ENCODE results near the gene NKX6-1.

The NKX6-1 gene

GRCh38 chr4:84492737-84493091 is 6.4 kb downstream of the NKX6-1 start:
- no peak overlapping the region for H3K4me3 ChIP-seq (ENCODE audit: low read depth, low read length)
- DNase-seq (ENCODE audit: low read depth), result no peak
- in situ Hi-C loops (cut with HindIII; ENCODE audit: low sequenced_read_pairs), result no loop called here

GRCh38 chr4:84492290-84492689 is 6.8 kb downstream of the NKX6-1 start:
- H3K4me3 ChIP-seq (ENCODE audit: low read depth, low read length), result no peak overlapping the region
- no peak for DNase-seq (ENCODE audit: low read depth)
- no peak for TF ChIP-seq CTCF (IDR thresholded peaks at IDR 0.05; ENCODE audit: low read depth, low read length, missing control alignments)
- in situ Hi-C loops (cut with HindIII; ENCODE audit: low sequenced_read_pairs), result no loop called here

More at GRCh38 chr4:84492737-84493091, 6.4 kb downstream of the NKX6-1 start:
- TF ChIP-seq CTCF (IDR thresholded peaks at IDR 0.05; ENCODE audit: low read depth, low read length, missing control alignments), result no peak

- in situ Hi-C loops (cut with HindIII; ENCODE audit: low sequenced_read_pairs), result no loop called here
- no peak overlapping the region for H3K4me3 ChIP-seq (ENCODE audit: low read depth, low read length)
- DNase-seq (ENCODE audit: low read depth), result no peak
- TF ChIP-seq CTCF (IDR thresholded peaks at IDR 0.05; ENCODE audit: low read depth, low read length, missing control alignments), result no peak
Measured at GRCh38 chr4:84491481-84491880, 7.6 kb downstream of the NKX6-1 start.

- DNase-seq (ENCODE audit: low read depth), result no peak
- TF ChIP-seq CTCF (IDR thresholded peaks at IDR 0.05; ENCODE audit: low read depth, low read length, missing control alignments), result no peak
- in situ Hi-C loops (cut with HindIII; ENCODE audit: low sequenced_read_pairs), result no loop called here
- H3K4me3 ChIP-seq (ENCODE audit: low read depth, low read length), result no peak overlapping the region
Measured at GRCh38 chr4:84490663-84491062, 8.4 kb downstream of the NKX6-1 start.

- in situ Hi-C loops (cut with HindIII; ENCODE audit: low sequenced_read_pairs), result no loop called here
- no peak for DNase-seq (ENCODE audit: low read depth)
- H3K4me3 ChIP-seq (ENCODE audit: low read depth, low read length), result no peak overlapping the region
- no peak for TF ChIP-seq CTCF (IDR thresholded peaks at IDR 0.05; ENCODE audit: low read depth, low read length, missing control alignments)
Measured at GRCh38 chr4:84484236-84484635, 14.9 kb downstream of the NKX6-1 start.

GRCh38 chr4:84483688-84484087 is 15.4 kb downstream of the NKX6-1 start:
- in situ Hi-C loops (cut with HindIII; ENCODE audit: low sequenced_read_pairs), result no loop called here
- no peak for TF ChIP-seq CTCF (IDR thresholded peaks at IDR 0.05; ENCODE audit: low read depth, low read length, missing control alignments)
- no peak overlapping the region for H3K4me3 ChIP-seq (ENCODE audit: low read depth, low read length)
- no peak for DNase-seq (ENCODE audit: low read depth)
